Measurements from ENCODE around the gene AGMO. TPM values are rescaled to one million over a fixed set of nuclear protein-coding genes. Genes with fewer than 3 reads are reported as not detected.

The AGMO gene
- total RNA-seq, 4 donors from 2014 or later = 0.11 to 0.55 TPM; not detected in 2

GRCh38 chr7:15430191-15430590 lies 131.6 kb downstream of the AGMO start:
- H3K9me3 ChIP-seq = no peaks in the 10 kb centered on the region
- no peak overlapping the region for H3K4me3 ChIP-seq
- ATAC-seq (no peak), DNase-seq (no peak)
- intact Hi-C loops (cut with DNase I; ENCODE audit: low total_unique reads) (no loop called here), in situ Hi-C loops (cut with MboI; ENCODE audit: low sequenced_read_pairs in 4 of 4) (no loop called here)
- no peaks in the 10 kb centered on the region for H3K27me3 ChIP-seq
- no peaks in the 10 kb centered on the region for H3K4me1 ChIP-seq
- TF ChIP-seq CTCF (IDR thresholded peaks at IDR 0.05 in 4 of 5, conservative IDR thresholded peaks at IDR 0.05 in 1 of 5) = no peak
- no peak for TF ChIP-seq POLR2A (IDR thresholded peaks at IDR 0.05)
- H3K27ac ChIP-seq = no peak overlapping the region
- no peaks in the 10 kb centered on the region for H3K36me3 ChIP-seq

GRCh38 chr7:15424468-15424867 lies 137.3 kb downstream of the AGMO start:
- Histone ChIP-seq H3K27me3 (no peaks in the 10 kb centered on the region), H3K9me3 (no peaks in the 10 kb centered on the region), H3K36me3 (no peaks in the 10 kb centered on the region), H3K27ac (no peak overlapping the region), H3K4me1 (no peaks in the 10 kb centered on the region), H3K4me3 (no peak overlapping the region)
- ATAC-seq (no peak), DNase-seq (no peak)
- intact Hi-C loops (cut with DNase I; ENCODE audit: low total_unique reads) (no loop called here), in situ Hi-C loops (cut with MboI; ENCODE audit: low sequenced_read_pairs in 4 of 4) (no loop called here)
- TF ChIP-seq POLR2A (IDR thresholded peaks at IDR 0.05) (no peak), CTCF (IDR thresholded peaks at IDR 0.05 in 4 of 5, conservative IDR thresholded peaks at IDR 0.05 in 1 of 5) (no peak)

- in situ Hi-C loops (cut with MboI; ENCODE audit: low sequenced_read_pairs in 4 of 4) (no loop called here), intact Hi-C loops (cut with DNase I; ENCODE audit: low total_unique reads) (no loop called here)
- TF ChIP-seq CTCF (IDR thresholded peaks at IDR 0.05 in 4 of 5, conservative IDR thresholded peaks at IDR 0.05 in 1 of 5) (no peak), POLR2A (IDR thresholded peaks at IDR 0.05) (no peak)
- Histone ChIP-seq H3K36me3 (no peaks in the 10 kb centered on the region), H3K27me3 (no peaks in the 10 kb centered on the region), H3K27ac (no peak overlapping the region), H3K4me3 (no peak overlapping the region), H3K4me1 (no peaks in the 10 kb centered on the region), H3K9me3 (peaks cover 0 to 7% (median 0%) of the 10 kb centered on the region in 3 donors)
- no peak for ATAC-seq
- DNase-seq = no peak
Measured at GRCh38 chr7:15419596-15419995, 142.2 kb downstream of the AGMO start.

- DNase-seq (no peak), ATAC-seq (no peak)
- no peaks in the 10 kb centered on the region for H3K36me3 ChIP-seq
- intact Hi-C loops (cut with DNase I; ENCODE audit: low total_unique reads) (no loop called here), in situ Hi-C loops (cut with MboI; ENCODE audit: low sequenced_read_pairs in 4 of 4) (no loop called here)
- no peak overlapping the region for H3K4me3 ChIP-seq
- TF ChIP-seq CTCF (IDR thresholded peaks at IDR 0.05 in 4 of 5, conservative IDR thresholded peaks at IDR 0.05 in 1 of 5) (no peak), POLR2A (IDR thresholded peaks at IDR 0.05) (no peak)
- no peaks in the 10 kb centered on the region for H3K4me1 ChIP-seq
- no peaks in the 10 kb centered on the region for H3K27me3 ChIP-seq
- no peak overlapping the region for H3K27ac ChIP-seq
- peaks cover 0 to 8% (median 0%) of the 10 kb centered on the region in 3 donors for H3K9me3 ChIP-seq
Measured at GRCh38 chr7:15418264-15418663, 143.6 kb downstream of the AGMO start.

GRCh38 chr7:15417341-15417988 lies 144.3 kb downstream of the AGMO start:
- peaks cover 0 to 8% (median 0%) of the 10 kb centered on the region in 3 donors for H3K9me3 ChIP-seq
- no peaks in the 10 kb centered on the region for H3K4me1 ChIP-seq
- H3K36me3 ChIP-seq = no peaks in the 10 kb centered on the region
- H3K27me3 ChIP-seq = no peaks in the 10 kb centered on the region
- intact Hi-C loops (cut with DNase I; ENCODE audit: low total_unique reads) = no loop called here
- H3K4me3 ChIP-seq = no peak overlapping the region
- DNase-seq = no peak
- no peak overlapping the region for H3K27ac ChIP-seq
- in situ Hi-C loops (cut with MboI; ENCODE audit: low sequenced_read_pairs in 4 of 4) = no loop called here
- no peak for TF ChIP-seq POLR2A (IDR thresholded peaks at IDR 0.05)
- no peak for TF ChIP-seq CTCF (IDR thresholded peaks at IDR 0.05 in 4 of 5, conservative IDR thresholded peaks at IDR 0.05 in 1 of 5)
- no peak for ATAC-seq
